Measurements from ENCODE around the gene METRNL.
A peak's percentile ranks its signal among the peaks of the same experiment; 100 is the strongest.
"Not testable (repeated sequence)": the region's sequence is repeated elsewhere in the genome, so short reads cannot be mapped to it uniquely, and the experiment has no call there.

METRNL gene

GRCh38 chr17:83051396-83052240 is 27.8 kb upstream of the METRNL start:
- DNase-seq (ENCODE audit: extremely low spot score, insufficient read length, low read depth) (peak; percentile 99), FAIRE-seq (peak; percentile 95)

DNA sequence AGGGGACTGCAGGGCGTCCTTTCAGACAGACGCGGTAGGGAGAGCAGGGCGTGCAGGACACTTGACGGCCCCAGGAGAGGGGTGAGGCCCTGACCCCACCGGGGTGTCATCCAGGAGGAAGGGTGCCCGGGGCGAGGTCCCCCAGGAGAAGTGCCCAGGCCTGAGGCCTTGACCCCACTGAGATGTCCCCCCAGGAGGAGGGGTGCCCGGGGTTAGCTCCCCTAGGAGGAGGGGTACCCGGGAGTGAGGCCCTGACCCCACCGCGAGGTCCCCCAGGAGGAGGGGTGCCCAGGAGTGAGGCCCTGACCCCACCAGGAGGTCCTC is 27.2 kb upstream of the METRNL start:
- no peak for FAIRE-seq
- no peak for DNase-seq (ENCODE audit: extremely low spot score, insufficient read length, low read depth)

DNA sequence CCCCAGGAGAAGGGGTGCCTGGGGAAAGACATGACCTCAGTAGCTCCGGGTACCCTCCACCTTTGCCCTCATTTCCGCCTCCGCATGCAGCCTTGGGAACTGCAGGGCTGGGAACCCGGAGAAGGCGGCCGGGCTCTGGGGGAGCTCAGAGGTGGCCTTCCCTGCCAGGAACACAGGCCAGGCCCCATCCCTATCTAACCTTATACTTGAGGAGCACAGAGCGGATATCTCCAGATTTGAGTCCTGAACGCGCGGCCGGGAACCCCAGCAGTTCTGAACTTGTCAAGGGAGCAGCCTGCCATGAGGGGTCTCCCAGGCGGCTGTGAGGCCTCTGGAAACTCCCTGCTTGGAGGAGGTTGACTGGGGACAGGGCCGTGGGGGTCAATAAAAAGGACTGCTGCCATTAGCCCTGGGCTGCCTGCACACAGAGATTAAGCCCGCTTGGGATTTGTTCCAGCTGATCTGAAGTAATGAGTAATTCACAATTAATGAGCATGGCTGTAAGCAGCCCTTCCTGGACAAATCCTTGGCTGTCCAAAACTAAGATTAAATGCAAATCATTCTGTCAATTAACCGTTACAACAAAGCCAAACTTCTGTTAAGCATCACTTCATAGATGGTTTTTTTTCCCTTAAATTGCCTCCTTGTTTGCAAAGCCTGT is 26.3 kb upstream of the METRNL start:
- no peak for DNase-seq (ENCODE audit: extremely low spot score, insufficient read length, low read depth)
- FAIRE-seq, result no peak

DNA sequence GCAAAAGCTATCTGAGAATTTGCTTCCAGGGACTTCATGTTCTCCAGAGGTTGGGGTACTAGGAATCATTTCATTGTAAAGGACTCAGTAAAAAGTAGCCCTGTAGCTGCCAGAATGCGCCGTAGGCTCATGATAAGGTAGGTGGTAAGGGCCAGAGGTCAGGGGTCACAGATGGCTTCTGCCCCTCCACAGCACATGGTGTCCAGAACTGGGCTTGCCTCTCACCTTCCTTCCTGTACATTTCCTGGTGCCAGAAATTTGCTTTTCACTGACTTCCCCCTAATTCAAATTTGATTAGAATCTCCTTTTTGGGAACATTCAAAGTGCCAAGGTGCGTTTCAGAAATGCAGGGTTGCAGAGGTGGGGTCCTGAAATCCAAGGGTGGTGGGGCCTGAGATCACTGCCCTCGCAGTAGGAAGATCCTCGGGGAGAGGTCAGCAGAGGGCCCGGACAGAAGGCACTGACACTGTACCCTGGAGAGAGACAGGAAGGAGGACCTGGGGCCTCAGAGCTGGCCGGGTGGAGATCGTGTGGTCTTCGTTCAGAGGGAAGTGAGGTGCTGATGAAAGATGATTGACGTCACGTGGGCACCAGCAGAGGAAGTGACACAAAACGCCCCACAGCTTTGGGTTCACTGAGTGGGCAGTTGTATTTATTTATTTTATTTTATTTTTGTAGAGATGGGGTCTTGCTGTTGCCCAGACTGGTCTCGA is 25.5 kb upstream of the METRNL start:
- FAIRE-seq, result no peak
- DNase-seq (ENCODE audit: extremely low spot score, insufficient read length, low read depth), result no peak

DNA sequence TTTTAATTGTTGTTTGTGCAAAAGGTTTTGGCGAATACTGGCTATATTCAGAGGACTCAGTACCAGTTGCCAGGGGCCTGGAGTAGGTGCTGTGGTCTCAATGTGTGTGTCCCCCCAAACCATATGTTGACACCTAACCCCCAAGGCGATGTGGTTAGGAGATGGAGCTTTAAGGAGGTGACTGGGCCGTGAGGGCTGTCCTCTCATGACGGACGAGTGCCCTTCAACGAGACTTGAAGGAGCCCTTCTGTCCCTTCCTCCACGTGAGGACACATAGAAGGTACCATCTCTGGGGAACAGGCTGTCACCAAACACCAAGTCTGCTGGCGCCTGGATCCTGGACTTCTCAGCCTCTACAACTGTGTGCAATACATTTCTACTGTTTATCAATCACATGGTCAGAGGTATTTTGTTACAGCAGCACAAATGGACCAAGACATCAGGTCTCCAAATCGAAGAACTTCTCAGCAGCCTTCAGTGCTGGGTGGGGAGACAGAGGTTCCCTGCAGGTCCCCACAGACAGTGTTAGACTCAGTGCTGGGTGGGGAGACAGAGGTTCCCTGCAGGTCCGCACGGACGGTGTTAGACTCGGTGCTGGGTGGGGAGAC is 24.8 kb upstream of the METRNL start:
- no peak for FAIRE-seq

DNA sequence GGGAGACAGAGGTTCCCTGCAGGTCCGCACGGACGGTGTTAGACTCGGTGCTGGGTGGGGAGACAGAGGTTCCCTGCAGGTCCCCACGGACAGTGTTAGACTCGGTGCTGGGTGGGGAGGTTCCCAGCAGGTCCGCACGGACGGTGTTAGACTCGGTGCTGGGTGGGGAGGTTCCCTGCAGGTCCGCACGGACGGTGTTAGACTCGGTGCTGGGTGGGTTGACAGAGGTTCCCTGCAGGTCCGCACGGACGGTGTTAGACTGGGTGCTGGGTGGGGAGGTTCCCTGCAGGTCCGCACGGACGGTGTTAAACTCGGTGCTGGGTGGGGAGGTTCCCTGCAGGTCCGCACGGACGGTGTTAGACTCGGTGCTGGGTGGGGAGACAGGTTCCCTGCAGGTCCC is 24.2 kb upstream of the METRNL start:
- DNase-seq (ENCODE audit: extremely low spot score, insufficient read length, low read depth); FAIRE-seq: not testable (repeated sequence)

More for the DNA sequence above, 24.8 kb upstream of the METRNL start:
- no peak for DNase-seq (ENCODE audit: extremely low spot score, insufficient read length, low read depth)

DNA sequence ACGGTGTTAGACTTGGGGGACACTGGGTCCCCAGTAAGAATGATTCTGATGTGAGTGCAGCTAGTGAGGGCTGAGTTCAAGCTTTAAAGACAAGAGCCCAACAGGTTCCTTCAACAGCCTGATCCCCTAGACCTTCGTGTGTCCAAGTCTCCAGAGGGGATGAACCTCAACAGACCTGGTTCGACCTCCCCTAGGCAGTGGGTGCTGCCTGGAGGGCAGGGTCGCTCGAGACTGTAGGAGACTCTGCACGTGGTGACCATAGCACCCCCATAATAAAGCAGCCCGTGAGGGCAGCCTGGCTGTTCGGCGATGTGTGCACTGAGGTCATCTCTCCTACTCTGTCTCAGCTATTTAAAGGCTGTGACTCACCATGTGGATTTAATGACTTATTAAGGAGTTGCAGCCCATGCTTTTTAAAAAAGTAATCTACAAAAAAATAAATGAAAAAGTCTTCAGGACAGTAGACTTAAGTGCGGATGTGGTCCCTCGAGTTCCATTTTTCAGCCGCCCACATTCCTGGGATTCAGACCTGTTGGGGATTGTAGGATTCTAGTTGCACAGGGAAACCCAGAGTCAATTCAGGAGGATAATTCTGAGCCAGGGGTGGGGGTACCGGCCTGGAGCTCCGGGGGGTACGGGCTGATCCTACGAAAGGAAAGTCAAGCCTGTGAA is 23.4 kb upstream of the METRNL start:
- DNase-seq (ENCODE audit: extremely low spot score, insufficient read length, low read depth) (no peak), FAIRE-seq (no peak)

DNA sequence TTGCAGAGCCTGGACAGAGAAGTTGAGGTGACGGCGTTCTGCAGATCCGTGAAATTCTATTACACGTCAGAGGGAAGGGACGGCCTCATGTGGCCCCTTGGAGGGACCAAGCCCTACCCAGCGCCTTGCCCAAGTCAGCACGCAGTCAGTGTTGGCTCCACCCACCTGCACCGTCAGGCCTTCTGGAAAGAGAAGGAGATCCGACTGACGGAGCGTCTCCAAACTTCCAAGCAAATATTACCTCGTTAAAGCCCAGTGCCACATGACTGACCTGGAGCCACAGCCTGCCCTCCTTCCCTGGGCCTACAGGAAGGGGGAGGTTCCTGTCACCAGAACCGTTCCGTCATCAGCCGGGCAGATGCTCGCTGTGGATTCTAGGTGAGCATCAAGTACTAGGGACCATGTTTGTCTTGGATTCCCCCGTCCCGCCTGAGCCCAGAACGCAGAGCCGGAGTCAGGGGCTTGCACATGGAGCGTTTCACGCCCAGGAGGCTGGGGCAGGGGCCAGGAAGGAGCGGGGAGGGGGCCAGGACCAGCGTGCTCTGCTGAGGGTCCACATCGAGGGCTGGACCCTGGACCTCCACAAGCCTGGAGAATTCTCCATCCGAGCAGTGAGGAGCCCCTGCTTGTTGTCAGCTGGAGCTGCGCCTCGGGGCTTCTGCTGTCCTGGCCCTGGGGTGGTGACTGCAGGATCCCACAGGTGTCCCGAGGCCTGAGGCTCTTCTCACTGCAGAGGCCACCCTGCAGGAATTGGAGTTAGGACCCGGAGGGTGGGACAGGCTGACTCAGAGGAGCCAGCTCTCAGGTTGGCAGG is 22.6 kb upstream of the METRNL start:
- FAIRE-seq, result no peak

DNA sequence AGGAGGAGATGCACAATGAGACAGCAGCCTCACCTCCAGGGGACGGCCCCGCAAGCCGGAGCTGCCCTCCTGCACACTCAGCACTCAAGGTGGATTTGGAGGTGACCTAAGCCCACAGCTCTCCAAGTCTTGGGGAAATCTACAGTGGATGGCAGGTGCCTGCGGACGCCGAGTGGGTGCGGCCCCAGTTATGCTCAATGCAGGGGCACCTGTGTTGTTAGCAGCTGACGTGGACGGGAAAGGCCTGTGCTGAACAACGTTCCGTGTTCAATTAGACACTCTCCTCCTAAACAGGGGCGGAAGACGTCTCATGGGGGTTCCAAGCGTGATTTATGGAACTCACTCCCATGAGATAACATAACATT is 22.0 kb upstream of the METRNL start:
- DNase-seq (ENCODE audit: extremely low spot score, insufficient read length, low read depth) (no peak), FAIRE-seq (no peak)

More for the DNA sequence above, 22.6 kb upstream of the METRNL start:
- DNase-seq (ENCODE audit: extremely low spot score, insufficient read length, low read depth), result no peak

GRCh38 chr17:83057793-83058265 is 21.6 kb upstream of the METRNL start:
- DNase-seq (ENCODE audit: extremely low spot score, insufficient read length, low read depth), result no peak
- no peak for FAIRE-seq

GRCh38 chr17:83058266-83058798 is 21.1 kb upstream of the METRNL start:
- FAIRE-seq, result no peak

DNA sequence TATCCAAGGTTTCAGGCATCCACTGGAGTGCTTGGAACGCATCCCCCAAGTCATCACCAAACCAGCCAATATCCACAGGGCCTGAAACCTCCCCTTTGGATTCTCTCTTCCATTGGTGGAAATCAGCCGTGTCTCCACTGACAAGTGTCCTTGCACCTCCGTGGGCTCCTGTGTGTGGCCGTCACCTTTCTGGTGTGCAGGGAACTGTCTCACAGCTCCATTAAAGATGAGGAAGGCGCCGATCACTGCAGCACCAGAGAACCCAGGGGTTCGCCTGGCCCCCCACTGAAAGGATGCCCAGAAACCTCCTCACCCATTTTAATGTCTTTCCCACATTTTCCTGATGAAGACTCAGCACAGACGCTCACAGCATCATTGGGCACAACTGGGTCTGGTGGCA is 17.8 kb upstream of the METRNL start:
- DNase-seq (ENCODE audit: extremely low spot score, insufficient read length, low read depth) (no peak), FAIRE-seq (no peak)

More at GRCh38 chr17:83058266-83058798, 21.1 kb upstream of the METRNL start:
- DNase-seq (ENCODE audit: extremely low spot score, insufficient read length, low read depth), result no peak

GRCh38 chr17:83062011-83062817 is 17.2 kb upstream of the METRNL start:
- DNase-seq (ENCODE audit: extremely low spot score, insufficient read length, low read depth) (no peak), FAIRE-seq (no peak)

DNA sequence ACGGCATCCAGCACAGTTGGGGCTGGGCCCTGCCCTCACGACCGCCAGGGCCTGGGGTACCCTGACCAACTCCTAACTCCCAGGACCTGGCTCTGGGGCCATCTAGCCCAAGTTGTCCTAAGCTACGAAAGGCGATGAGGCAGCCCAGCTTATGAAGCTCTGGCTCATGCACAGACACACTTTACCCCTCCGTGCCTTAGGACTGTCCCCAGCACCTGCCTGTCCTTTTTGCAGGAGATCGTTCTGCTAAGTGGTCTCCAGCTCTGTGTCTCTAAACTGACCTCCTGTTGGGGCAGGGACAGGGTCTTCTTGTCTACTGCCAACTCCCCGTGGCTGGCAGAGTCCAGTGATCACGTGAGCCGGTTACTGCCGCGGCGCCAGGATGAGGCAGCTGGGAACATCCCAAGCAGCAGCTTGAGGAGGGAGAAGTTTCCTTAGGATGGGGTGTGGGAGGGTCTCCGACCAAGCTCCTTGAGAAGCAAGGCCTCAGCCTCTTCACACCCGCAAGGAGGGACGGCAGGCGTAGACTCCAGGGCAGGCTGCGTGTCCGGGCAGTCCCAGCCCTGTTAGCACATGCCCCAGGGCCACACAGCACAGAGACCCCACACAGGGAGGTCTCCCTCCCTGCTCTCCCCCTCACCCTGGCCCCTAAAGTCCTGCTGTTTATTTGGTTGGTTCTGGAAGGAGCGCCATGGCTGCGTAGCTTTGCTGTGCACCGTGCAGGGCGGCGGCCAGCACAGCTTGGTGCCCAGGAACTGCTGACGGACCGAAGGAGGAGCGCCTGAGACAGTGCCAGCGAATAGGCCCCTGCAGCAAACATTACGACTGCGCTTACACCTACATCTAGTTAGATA is 16.4 kb upstream of the METRNL start:
- FAIRE-seq (no peak), DNase-seq (ENCODE audit: extremely low spot score, insufficient read length, low read depth) (no peak)

DNA sequence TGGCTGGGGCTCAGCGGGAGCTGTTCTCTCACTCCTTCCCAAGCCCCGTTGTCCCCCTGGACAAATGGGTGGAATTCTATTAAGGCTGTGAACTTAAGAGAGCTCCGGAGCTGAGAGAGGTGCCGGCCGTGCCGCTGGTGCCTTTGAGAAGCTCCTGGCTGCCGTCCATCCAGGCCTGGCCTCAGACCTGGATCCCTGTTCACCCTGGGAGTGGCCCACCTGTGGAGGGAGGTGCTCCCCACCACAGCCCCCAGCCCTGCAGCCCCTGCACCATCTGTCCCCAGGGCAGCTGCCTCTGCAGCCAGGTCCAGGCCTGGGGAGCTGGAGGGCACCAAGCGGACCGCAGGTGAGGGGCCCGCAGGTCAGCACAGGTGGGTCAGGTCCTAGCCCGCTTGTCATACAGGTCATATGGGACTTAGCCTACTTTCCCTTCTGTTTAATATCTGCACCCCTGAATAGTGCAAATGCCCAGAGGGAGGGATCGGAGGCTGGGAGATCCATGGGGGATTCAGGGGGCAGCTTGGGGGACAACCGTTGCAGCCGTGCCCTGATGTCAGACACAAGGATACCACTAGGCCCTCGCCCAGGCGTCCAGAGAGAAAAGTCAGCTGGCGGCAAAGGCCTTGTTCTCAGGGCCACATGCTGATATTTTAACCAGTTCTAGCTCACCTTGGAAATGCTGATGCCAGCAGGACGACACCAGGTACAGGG is 15.2 kb upstream of the METRNL start:
- DNase-seq (ENCODE audit: extremely low spot score, insufficient read length, low read depth) (no peak), FAIRE-seq (no peak)
